ENCODE results near the gene PRKCA.
"Not testable (repeated sequence)": the region's sequence is repeated elsewhere in the genome, so short reads cannot be mapped to it uniquely, and the experiment has no call there.

PRKCA gene

GRCh38 chr17:66290101-66290722, 12.2 kb upstream of the PRKCA start:
- no peak for DNase-seq (ENCODE audit: low read depth)

- DNase-seq (ENCODE audit: low read depth), result no peak
These were observed 10.1 kb upstream of the PRKCA start for GRCh38 chr17:66292353-66292752.

GRCh38 chr17:66296289-66296725, 6.1 kb upstream of the PRKCA start:
- DNase-seq (ENCODE audit: low read depth), result no peak

GRCh38 chr17:66297443-66297842, 5.0 kb upstream of the PRKCA start:
- not testable (repeated sequence) for DNase-seq (ENCODE audit: low read depth)

- no peak for DNase-seq (ENCODE audit: low read depth)
These were observed 2.7 kb upstream of the PRKCA start for GRCh38 chr17:66299711-66300110.

GRCh38 chr17:66300956-66301355, 1.5 kb upstream of the PRKCA start:
- DNase-seq (ENCODE audit: low read depth), result no peak

- DNase-seq (ENCODE audit: low read depth), result no peak
These were observed 998 bp upstream of the PRKCA start for GRCh38 chr17:66301367-66301863.

- peak; percentile 19 for DNase-seq (ENCODE audit: low read depth)
These were observed 581 bp downstream of the PRKCA start for GRCh38 chr17:66302761-66303626.

GRCh38 chr17:66304304-66305174, 2.1 kb downstream of the PRKCA start:
- DNase-seq (ENCODE audit: low read depth), result no peak

- no peak for DNase-seq (ENCODE audit: low read depth)
These were observed 4.0 kb downstream of the PRKCA start for GRCh38 chr17:66306446-66306845.

- no peak for DNase-seq (ENCODE audit: low read depth)
These were observed 4.8 kb downstream of the PRKCA start for GRCh38 chr17:66307257-66307656.

GRCh38 chr17:66308856-66309255, 6.4 kb downstream of the PRKCA start:
- DNase-seq (ENCODE audit: low read depth), result no peak

- DNase-seq (ENCODE audit: low read depth), result no peak
These were observed 7.4 kb downstream of the PRKCA start for GRCh38 chr17:66309793-66310192.

- no peak for DNase-seq (ENCODE audit: low read depth)
These were observed 8.2 kb downstream of the PRKCA start for GRCh38 chr17:66310528-66311148.

- no peak for DNase-seq (ENCODE audit: low read depth)
These were observed 10.5 kb downstream of the PRKCA start for GRCh38 chr17:66312912-66313311.

GRCh38 chr17:66313325-66313724, 10.9 kb downstream of the PRKCA start:
- DNase-seq (ENCODE audit: low read depth), result no peak

GRCh38 chr17:66313995-66314659, 11.7 kb downstream of the PRKCA start:
- no peak for DNase-seq (ENCODE audit: low read depth)

GRCh38 chr17:66317629-66318028, 15.2 kb downstream of the PRKCA start:
- no peak for DNase-seq (ENCODE audit: low read depth)

- no peak for DNase-seq (ENCODE audit: low read depth)
These were observed 16.8 kb downstream of the PRKCA start for GRCh38 chr17:66319226-66319625.

- no peak for DNase-seq (ENCODE audit: low read depth)
These were observed 20.4 kb downstream of the PRKCA start for GRCh38 chr17:66322764-66323163.

- DNase-seq (ENCODE audit: low read depth), result not testable (repeated sequence)
These were observed 22.1 kb downstream of the PRKCA start for GRCh38 chr17:66324381-66325004.
